Measurements from ENCODE around the gene CERS6. TPM values are rescaled to one million over a fixed set of nuclear protein-coding genes. Genes with fewer than 3 reads are reported as not detected.

The CERS6 gene
- total RNA-seq, 4 donors from 2014 or later = 46.6 to 67.7 (median 53.6) TPM

DNA sequence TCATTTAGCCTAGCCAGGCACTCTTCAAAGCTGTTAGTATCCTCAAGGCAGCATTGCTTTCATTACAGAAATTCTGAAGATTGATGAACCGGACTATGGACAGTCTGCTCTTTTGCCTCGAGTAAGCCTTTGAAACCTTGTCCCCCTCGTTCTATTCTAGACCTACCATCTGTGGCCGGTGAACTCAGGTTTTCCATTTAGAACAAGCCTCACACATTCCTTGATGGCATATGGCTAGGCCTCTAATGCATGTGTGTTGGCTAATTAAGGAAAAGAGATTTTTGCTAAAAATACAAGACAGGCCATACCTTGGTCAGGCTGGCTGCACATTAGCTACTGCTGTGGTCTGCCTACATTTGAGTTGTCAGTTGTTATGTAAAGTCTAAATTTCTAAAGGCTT lies 111.8 kb downstream of the CERS6 start:
- intact Hi-C loops (cut with DNase I) = no loop called here
- Histone ChIP-seq H3K4me1 (peaks cover 61 to 76% (median 70%) of the 10 kb centered on the region in 4 donors), H3K27ac (replicated peaks in 1 of 4) (peak overlapping the region; percentile 54 to 75 (median 59)), H3K9me3 (no peaks in the 10 kb centered on the region), H3K36me3 (no peaks in the 10 kb centered on the region), H3K27me3 (no peaks in the 10 kb centered on the region), H3K4me3 (no peak overlapping the region)
- 46% methylated on average over 4 of the region's 4 CpGs for WGBS
- no peak for DNase-seq (ENCODE audit: extremely low spot score)
- no peak for TF ChIP-seq POLR2A (IDR thresholded peaks at IDR 0.05; ENCODE audit: low read depth)
- TF ChIP-seq POLR2AphosphoS5 (IDR thresholded peaks at IDR 0.05) = no peak

DNA sequence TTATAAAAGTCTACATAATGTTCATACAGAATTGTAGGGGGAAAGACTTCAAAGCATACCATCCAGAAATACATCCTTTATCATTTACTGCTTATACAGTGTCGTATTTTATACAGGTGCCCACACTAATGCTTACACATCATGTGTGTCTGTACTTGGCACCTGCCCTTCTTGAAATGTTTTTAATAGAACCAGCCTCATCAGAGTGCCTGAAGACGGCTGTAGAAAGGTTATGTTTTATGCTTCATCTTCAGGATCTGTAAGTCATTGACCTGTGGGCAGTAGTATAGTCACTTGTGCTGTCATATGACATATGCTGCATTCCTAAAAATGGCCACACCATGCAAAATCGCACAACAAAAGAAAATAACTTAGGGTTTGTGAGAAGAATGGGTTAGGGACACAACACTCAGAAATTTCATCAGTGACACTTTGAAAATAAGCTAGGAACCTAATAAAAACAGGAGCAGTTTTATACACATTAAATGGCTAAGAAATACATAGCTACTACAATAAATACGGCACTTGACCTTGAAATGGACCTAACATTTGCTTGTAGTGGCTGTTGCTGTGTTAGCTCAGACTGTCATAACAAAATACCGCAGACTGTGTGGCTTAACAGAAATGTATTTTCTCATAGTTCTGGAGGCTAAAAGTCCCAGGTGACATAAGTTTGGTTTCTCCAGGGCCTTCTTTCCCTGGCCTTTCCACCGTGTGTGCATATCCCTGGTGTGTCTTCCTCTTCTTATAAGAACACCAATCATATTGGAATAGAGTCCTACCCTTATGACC lies 112.6 kb downstream of the CERS6 start:
- intact Hi-C loops (cut with DNase I) = no loop called here
- DNase-seq (ENCODE audit: extremely low spot score) = no peak
- TF ChIP-seq POLR2AphosphoS5 (IDR thresholded peaks at IDR 0.05) = peak; percentile 19 to 66
- no peak for TF ChIP-seq POLR2A (IDR thresholded peaks at IDR 0.05; ENCODE audit: low read depth)
- TF ChIP-seq, protein P1, sequence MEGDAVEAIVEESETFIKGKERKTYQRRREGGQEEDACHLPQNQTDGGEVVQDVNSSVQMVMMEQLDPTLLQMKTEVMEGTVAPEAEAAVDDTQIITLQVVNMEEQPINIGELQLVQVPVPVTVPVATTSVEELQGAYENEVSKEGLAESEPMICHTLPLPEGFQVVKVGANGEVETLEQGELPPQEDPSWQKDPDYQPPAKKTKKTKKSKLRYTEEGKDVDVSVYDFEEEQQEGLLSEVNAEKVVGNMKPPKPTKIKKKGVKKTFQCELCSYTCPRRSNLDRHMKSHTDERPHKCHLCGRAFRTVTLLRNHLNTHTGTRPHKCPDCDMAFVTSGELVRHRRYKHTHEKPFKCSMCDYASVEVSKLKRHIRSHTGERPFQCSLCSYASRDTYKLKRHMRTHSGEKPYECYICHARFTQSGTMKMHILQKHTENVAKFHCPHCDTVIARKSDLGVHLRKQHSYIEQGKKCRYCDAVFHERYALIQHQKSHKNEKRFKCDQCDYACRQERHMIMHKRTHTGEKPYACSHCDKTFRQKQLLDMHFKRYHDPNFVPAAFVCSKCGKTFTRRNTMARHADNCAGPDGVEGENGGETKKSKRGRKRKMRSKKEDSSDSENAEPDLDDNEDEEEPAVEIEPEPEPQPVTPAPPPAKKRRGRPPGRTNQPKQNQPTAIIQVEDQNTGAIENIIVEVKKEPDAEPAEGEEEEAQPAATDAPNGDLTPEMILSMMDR (IDR thresholded peaks at IDR 0.05) = no peak
- no peak for TF ChIP-seq EP300 (IDR thresholded peaks at IDR 0.05)
- Histone ChIP-seq H3K36me3 (no peaks in the 10 kb centered on the region), H3K4me3 (no peak overlapping the region), H3K4me1 (peaks cover 65 to 76% (median 70%) of the 10 kb centered on the region in 4 donors), H3K9me3 (no peaks in the 10 kb centered on the region), H3K27ac (replicated peaks in 1 of 4) (peak overlapping the region; percentile 62 to 75 (median 70)), H3K27me3 (no peaks in the 10 kb centered on the region)
- 58% methylated on average over 6 of the region's 6 CpGs for WGBS

- Histone ChIP-seq H3K4me3 (no peak overlapping the region), H3K27ac (replicated peaks in 1 of 4) (no peak overlapping the region), H3K9me3 (no peaks in the 10 kb centered on the region), H3K27me3 (no peaks in the 10 kb centered on the region), H3K4me1 (peaks cover 48 to 62% (median 52%) of the 10 kb centered on the region in 4 donors), H3K36me3 (no peaks in the 10 kb centered on the region)
- DNase-seq (ENCODE audit: extremely low spot score) = no peak
- intact Hi-C loops (cut with DNase I) = no loop called here
- 63% methylated on average over 5 of the region's 5 CpGs for WGBS
- TF ChIP-seq POLR2A (IDR thresholded peaks at IDR 0.05; ENCODE audit: low read depth) (no peak), POLR2AphosphoS5 (IDR thresholded peaks at IDR 0.05) (no peak), EP300 (IDR thresholded peaks at IDR 0.05) (no peak)
- TF ChIP-seq, protein P1 (IDR thresholded peaks at IDR 0.05) = no peak
Observed at GRCh38 chr2:168571061-168571460, 115.0 kb downstream of the CERS6 start.

- H3K27me3 ChIP-seq = no peaks in the 10 kb centered on the region
- WGBS = 100% methylated on average over 1 of the region's 1 CpG
- H3K9me3 ChIP-seq = no peaks in the 10 kb centered on the region
- no peak for TF ChIP-seq EP300 (IDR thresholded peaks at IDR 0.05)
- no peak for TF ChIP-seq POLR2A (IDR thresholded peaks at IDR 0.05; ENCODE audit: low read depth)
- TF ChIP-seq POLR2AphosphoS5 (IDR thresholded peaks at IDR 0.05) = no peak
- TF ChIP-seq, protein P1 (IDR thresholded peaks at IDR 0.05) = no peak
- H3K4me3 ChIP-seq = no peak overlapping the region
- no peak for DNase-seq (ENCODE audit: extremely low spot score)
- H3K4me1 ChIP-seq = peaks cover 30 to 45% (median 34%) of the 10 kb centered on the region in 4 donors
- H3K36me3 ChIP-seq = no peaks in the 10 kb centered on the region
- H3K27ac ChIP-seq (replicated peaks in 1 of 4) = no peak overlapping the region
- intact Hi-C loops (cut with DNase I) = no loop called here
Observed at GRCh38 chr2:168573128-168573903, 117.2 kb downstream of the CERS6 start.

All from esophagus muscularis mucosa (tissue), 4 donors.